ENCODE results near the gene CLEC4F. TPM values are rescaled to one million over a fixed set of nuclear protein-coding genes. Genes with fewer than 3 reads are reported as not detected.

Gene CLEC4F
- total and polyA plus RNA-seq, 2 of the 13 experiments (the other 11 are each of a cell fraction or from before 2014, with no cell fraction given) = 0.12 to 0.13 TPM

- TF ChIP-seq ZNF335 (CRISPR knock-in tag; IDR thresholded peaks at IDR 0.05) (no peak), ZBTB3 (CRISPR knock-in tag; IDR thresholded peaks at IDR 0.05; ENCODE audit: borderline replicate concordance, low read depth) (no peak), PTBP1 (IDR thresholded peaks at IDR 0.05; ENCODE audit: low read depth, low read length, poor library complexity, severe bottlenecking) (no peak), RCOR2 (CRISPR knock-in tag; IDR thresholded peaks at IDR 0.05) (no peak), IRF9 (CRISPR knock-in tag; IDR thresholded peaks at IDR 0.05; ENCODE audit: borderline replicate concordance) (no peak), PREB (CRISPR knock-in tag; IDR thresholded peaks at IDR 0.05) (no peak), NBN (conservative IDR thresholded peaks at IDR 0.05) (no peak), TFAP4 (IDR thresholded peaks at IDR 0.05; ENCODE audit: borderline replicate concordance, low read depth) (no peak), BRD4 (CRISPR knock-in tag; IDR thresholded peaks at IDR 0.05) (no peak), HMGXB4 (CRISPR knock-in tag; IDR thresholded peaks at IDR 0.05; ENCODE audit: borderline replicate concordance in 1 of 2, low read depth in 1 of 2) (peak; percentile 88 to 92), THYN1 (CRISPR knock-in tag; IDR thresholded peaks at IDR 0.05; ENCODE audit: borderline replicate concordance, low read depth) (no peak), TRIM22 (IDR thresholded peaks at IDR 0.05) (no peak), HDAC2 (CRISPR knock-in tag; IDR thresholded peaks at IDR 0.05) (peak; percentile 46; the same call in 1 of the 2 replicates), PBX2 (CRISPR knock-in tag; IDR thresholded peaks at IDR 0.05) (no peak)
Measured at GRCh38 chr2:70789304-70790135, 30.9 kb downstream of the CLEC4F start (continued).

Data from HepG2 (cell line).